GM13976 (cell line): Measurements from ENCODE around the gene LRFN3.
A peak's percentile ranks its signal among the peaks of the same experiment; 100 is the strongest.

Source experiments
- DNase-seq: peaks from one replicate; pipeline ENCODE4 v3.0.0; 2012; ENCODE audit warnings: low spot score
- in situ Hi-C: fragments of 300-500 bp; cut with MboI; formaldehyde crosslinking; loops from one replicate; pipeline ENCODE4 v1.12.0; 2022; ENCODE audit warnings: low sequenced_read_pairs, mixed read lengths, inconsistent platforms; ENCODE audit not compliant: unreplicated experiment
- TF ChIP-seq, protein P1 (sequence below): IDR thresholded peaks from 2 replicates; pipeline ENCODE4 v1.5.1; 2012; ENCODE audit warnings: borderline replicate concordance, mild to moderate bottlenecking; ENCODE audit not compliant: insufficient read depth; ENCODE audit errors: extremely low read depth, missing control alignments, control extremely low read depth

Gene LRFN3

DNA sequence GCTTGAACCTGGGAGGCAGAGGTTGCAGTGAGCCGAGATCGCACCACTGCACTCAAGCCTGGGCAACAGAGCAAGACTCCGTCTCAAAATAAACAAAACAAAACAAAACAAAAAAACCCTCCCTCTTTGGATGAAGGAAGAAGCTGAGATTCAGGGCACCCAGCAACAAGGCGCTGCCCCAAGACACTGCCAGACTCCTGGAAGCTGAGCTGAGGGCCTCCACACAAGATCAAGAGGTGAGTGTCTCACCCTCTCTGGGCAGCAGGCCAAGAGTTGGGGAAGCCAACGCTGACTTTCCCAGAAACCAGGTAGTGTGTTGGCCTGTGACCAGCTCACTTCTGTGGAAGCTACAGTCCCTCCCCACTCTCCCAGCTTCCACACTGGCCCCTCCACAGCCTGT is 24.4 kb upstream of the LRFN3 start:
- in situ Hi-C loops, result no loop called here
- DNase-seq, result no peak
- TF ChIP-seq, protein P1, sequence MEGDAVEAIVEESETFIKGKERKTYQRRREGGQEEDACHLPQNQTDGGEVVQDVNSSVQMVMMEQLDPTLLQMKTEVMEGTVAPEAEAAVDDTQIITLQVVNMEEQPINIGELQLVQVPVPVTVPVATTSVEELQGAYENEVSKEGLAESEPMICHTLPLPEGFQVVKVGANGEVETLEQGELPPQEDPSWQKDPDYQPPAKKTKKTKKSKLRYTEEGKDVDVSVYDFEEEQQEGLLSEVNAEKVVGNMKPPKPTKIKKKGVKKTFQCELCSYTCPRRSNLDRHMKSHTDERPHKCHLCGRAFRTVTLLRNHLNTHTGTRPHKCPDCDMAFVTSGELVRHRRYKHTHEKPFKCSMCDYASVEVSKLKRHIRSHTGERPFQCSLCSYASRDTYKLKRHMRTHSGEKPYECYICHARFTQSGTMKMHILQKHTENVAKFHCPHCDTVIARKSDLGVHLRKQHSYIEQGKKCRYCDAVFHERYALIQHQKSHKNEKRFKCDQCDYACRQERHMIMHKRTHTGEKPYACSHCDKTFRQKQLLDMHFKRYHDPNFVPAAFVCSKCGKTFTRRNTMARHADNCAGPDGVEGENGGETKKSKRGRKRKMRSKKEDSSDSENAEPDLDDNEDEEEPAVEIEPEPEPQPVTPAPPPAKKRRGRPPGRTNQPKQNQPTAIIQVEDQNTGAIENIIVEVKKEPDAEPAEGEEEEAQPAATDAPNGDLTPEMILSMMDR, result no peak

DNA sequence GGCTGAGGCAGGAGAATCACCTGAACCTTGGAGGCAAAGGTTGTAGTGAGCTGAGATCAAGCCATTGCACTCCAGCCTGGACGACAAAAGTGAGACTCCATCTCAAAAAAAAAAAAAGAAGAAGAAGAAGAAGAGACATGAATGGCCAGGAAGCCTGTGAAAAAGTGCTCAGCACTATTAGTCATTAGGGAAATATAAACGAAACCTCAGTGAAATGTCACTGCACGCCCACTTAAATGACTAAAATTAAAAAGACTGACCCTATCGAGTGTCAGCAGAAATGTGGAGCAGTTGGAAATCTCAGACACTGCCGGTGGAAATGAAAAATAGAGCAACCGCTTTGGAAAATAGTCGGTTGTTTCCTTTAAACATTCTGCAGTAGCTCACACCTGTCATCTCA is 22.6 kb upstream of the LRFN3 start:
- DNase-seq, result peak; percentile 55
- in situ Hi-C loops, result no loop called here
- TF ChIP-seq, protein P1, result no peak

DNA sequence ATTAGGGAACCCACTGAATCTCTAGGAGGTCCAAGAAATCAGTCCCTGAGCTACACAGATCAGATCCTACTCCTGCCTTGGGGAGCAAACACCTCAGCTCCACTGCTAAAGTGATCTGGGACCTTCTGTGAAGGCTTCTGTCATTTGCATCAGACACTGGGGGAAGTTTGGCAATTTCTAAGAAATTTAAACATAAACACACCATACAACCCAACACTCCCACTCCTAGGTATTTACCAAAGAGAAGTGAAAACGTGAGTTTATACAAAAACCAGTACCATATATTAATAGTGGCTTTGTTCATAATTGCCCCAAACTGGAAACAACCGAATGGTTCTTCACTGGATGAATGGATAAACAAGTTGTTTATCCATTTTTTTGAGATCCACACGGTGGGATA is 20.7 kb upstream of the LRFN3 start:
- DNase-seq, result peak; percentile 41
- in situ Hi-C loops, result no loop called here
- TF ChIP-seq, protein P1, result no peak

DNA sequence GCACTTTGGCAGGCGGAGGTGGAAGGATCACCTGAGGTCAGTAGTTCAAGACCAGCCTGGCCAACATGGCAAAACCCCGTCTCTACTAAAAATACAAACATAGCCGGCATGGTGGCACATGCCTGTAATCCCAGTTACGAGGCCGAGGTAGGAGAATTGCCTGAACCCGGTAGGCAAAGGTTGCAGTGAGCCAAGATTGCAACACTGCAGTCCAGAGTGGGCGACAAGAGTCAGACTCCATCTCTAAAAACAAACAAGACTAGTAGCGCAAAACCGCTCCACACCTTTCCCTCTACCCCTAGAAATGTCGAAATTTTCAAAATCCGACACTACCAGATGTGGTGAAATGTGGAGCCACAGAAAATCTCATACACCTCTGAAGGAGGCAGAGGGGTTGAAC is 16.9 kb upstream of the LRFN3 start:
- TF ChIP-seq, protein P1, result no peak
- DNase-seq, result no peak
- in situ Hi-C loops, result no loop called here

DNA sequence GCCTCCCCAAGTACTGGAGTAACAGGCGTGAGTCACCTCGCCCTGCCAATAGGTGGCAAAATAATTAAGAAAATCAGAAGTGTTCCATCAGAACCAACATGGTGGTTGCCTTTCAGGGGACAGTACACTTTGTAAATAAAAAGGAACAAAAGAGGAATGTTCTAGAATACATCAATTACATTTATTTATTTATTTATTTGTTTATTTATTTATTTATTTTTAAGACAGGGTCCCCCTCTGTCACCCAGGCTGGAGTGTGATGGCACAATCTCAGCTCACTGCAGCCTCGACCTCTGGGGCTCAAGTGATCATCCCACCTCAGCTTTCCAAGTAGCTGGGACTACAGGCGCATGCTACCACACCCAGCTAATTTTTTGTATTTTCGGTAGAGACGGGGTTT is 15.2 kb upstream of the LRFN3 start:
- TF ChIP-seq, protein P1, result no peak
- in situ Hi-C loops, result loop anchor here (10.0 kb wide), 1 partner anchor 216 kb away; the partner anchor contains the start of gene ZBTB32
- DNase-seq, result no peak

DNA sequence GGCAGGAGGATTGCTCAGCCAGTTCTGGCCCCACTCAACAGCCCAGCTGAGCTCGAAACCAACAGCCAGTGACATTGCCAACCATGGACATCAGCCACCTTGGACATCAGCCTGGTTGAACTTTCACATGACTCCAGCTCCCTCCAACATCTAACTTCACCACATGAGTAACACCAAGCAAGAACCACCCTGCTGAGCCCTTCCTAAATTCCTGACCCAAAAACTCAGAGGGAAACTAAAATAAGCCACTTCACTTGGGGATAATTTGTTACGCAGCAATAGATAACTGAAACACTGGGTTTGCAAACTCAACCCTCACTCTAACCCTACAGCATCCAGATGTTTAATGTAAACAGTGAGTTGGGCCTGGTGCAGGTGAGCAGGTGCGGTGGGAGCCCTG is 10.7 kb upstream of the LRFN3 start:
- in situ Hi-C loops, result loop anchor here (10.0 kb wide), 1 partner anchor 221 kb away; the partner anchor contains the start of gene ZBTB32
- DNase-seq, result no peak

DNA sequence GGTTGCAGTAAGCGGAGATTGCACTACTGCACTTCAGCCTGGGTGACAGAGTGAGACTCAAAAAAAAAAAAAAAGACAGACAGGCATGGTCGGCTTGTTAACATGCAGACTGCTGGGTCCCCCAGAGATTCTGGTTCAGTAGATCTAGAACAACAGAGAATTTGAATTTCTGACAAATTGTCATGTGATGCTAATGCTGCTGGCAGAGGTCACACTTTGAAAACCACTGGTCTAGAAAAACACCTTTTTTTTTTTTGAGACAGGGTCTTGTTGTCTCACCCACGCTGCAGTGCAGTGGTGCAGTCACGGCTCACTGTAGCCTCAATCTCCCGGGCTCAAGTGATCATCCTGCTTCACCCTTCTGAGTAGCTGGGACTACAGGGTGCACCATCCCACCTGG is 7.7 kb upstream of the LRFN3 start:
- no peak for DNase-seq
- TF ChIP-seq, protein P1, result no peak
- in situ Hi-C loops, result loop anchor here (10.0 kb wide), 1 partner anchor 224 kb away; the partner anchor contains the start of gene ZBTB32

More for the DNA sequence above, 10.7 kb upstream of the LRFN3 start:
- TF ChIP-seq, protein P1, result no peak
